GM13976 (cell line): Measurements from ENCODE around the gene SNAI3.

Experiments used
- DNase-seq: peaks from one replicate; pipeline ENCODE4 v3.0.0; 2012; ENCODE audit warnings: low spot score
- in situ Hi-C: fragments of 300-500 bp; cut with MboI; formaldehyde crosslinking; loops from one replicate; pipeline ENCODE4 v1.12.0; 2022; ENCODE audit warnings: low sequenced_read_pairs, mixed read lengths, inconsistent platforms; ENCODE audit not compliant: unreplicated experiment
- TF ChIP-seq, protein P1 (sequence below): IDR thresholded peaks from 2 replicates; pipeline ENCODE4 v1.5.1; 2012; ENCODE audit warnings: borderline replicate concordance, mild to moderate bottlenecking; ENCODE audit not compliant: insufficient read depth; ENCODE audit errors: extremely low read depth, missing control alignments, control extremely low read depth

The SNAI3 gene

DNA sequence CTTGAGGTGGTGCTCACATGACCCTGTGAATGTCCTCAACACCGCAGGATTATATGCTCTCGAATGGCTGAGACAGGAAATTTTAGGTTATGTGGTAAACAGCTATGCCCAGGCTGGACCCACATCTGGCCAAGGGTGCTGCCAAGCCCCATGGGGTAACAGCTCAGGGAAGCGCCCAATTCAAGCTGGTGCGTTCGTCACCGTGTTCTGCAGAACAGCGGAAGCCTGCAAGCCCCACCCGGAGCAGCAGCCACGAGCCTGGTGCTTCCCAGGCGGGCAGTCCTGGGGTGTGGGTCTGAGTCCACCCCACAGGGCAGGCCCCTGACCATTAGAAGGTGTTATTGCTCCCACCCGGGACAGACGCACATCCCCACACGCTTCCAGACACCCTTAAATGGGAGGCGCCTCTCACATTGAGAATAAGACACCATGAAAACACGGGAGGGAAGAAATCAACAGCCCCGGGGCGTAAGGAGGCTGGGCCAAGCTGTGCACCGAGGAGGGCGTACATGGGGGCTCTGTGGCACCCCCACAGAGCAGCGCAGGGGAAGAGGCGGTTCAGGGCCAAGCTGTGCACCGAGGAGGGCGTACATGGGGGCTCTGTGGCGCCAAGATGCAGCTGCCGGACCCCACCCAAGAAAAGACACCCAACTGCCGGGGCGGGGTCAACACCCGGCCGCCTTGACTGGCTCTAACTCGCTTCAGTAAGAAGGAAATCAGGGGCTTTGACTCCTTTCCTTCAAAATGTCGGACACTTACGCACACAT lies 32.5 kb downstream of the SNAI3 start:
- no peak for DNase-seq
- TF ChIP-seq, protein P1, sequence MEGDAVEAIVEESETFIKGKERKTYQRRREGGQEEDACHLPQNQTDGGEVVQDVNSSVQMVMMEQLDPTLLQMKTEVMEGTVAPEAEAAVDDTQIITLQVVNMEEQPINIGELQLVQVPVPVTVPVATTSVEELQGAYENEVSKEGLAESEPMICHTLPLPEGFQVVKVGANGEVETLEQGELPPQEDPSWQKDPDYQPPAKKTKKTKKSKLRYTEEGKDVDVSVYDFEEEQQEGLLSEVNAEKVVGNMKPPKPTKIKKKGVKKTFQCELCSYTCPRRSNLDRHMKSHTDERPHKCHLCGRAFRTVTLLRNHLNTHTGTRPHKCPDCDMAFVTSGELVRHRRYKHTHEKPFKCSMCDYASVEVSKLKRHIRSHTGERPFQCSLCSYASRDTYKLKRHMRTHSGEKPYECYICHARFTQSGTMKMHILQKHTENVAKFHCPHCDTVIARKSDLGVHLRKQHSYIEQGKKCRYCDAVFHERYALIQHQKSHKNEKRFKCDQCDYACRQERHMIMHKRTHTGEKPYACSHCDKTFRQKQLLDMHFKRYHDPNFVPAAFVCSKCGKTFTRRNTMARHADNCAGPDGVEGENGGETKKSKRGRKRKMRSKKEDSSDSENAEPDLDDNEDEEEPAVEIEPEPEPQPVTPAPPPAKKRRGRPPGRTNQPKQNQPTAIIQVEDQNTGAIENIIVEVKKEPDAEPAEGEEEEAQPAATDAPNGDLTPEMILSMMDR = no peak
- in situ Hi-C loops = no loop called here

GRCh38 chr16:88653101-88653500 lies 33.2 kb downstream of the SNAI3 start:
- no peak for DNase-seq
- TF ChIP-seq, protein P1 = no peak
- in situ Hi-C loops = no loop called here

GRCh38 chr16:88652762-88653063 lies 33.6 kb downstream of the SNAI3 start:
- in situ Hi-C loops = no loop called here
- TF ChIP-seq, protein P1 = no peak
- no peak for DNase-seq

- TF ChIP-seq, protein P1 = no peak
- in situ Hi-C loops = no loop called here
- DNase-seq = no peak
These were observed 34.1 kb downstream of the SNAI3 start for GRCh38 chr16:88651989-88652761.

DNA sequence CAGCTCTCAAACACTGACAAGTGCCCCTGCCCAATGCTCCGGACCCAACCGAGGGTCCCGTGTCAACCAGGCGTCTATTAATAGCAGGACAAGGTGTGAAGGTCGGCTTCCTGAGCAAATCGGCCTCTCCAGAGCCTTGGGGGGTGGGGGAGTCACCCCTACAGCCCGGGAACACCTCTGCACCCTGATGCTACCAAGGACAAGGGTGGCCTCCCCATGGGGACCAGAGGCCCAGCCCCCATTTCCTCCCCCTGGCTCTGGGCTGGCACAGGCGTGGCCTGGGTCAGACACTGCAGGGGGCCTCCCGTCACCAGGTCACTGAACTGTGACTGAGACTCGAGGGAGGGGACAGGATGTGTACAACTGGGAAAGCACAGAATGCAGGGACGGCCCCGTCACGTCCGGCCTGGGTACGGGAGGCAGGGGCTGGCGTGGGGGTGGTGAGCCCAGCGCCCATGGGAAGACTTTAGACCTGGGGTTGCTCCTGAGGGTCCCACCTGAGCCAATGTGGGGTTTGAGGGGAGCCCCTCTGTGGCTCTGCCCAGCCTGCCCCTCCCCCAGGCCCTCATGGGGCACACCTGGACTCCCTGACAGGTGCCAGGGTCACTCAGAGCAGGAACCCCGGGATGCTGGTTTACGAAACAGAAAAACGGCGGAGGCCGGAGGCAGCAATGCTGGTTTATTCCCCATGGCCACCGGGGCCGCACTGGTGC lies 34.9 kb downstream of the SNAI3 start:
- TF ChIP-seq, protein P1 = no peak
- peak; percentile 93 for DNase-seq
- in situ Hi-C loops = no loop called here

- in situ Hi-C loops = no loop called here
- peak; percentile 98 for DNase-seq
- TF ChIP-seq, protein P1 = no peak
These were observed 35.5 kb downstream of the SNAI3 start, which contains the start of gene CYBA for GRCh38 chr16:88650749-88651275. CYBA (minus strand) TSS chr16:88651053; CDS start chr16:88651013, 40 bp downstream.
